HCT116 (cell line): ENCODE results near the gene DDX3X. TPM values are rescaled to one million over a fixed set of nuclear protein-coding genes. Genes with fewer than 3 reads are reported as not detected.

Experiments
- ATAC-seq: fragments of 200-7000 bp; cut with Tn5 transposase; 2 replicates; pipeline ENCODE4 v1.9.1; 2020; ENCODE audit warnings: mild to moderate bottlenecking, moderate library complexity
- BruUV-seq: library from RNA; stranded (reverse); fragments of 400-500 nt; replicated peaks from 2 replicates; lab custom pipeline; 2021; lab: Mats Ljungman, UMichigan
- CTCF ChIA-PET: fragments of 300-600 bp; sonication (Branson Sonifier 250); formaldehyde crosslinking; loops from one replicate; lab custom pipeline; 2021; ENCODE audit warnings: antibody characterized with exemption; lab: Charles Lee
- POLR2A ChIA-PET: fragments of 300-600, 350-600 bp; sonication (Branson Sonifier 250); formaldehyde crosslinking; loops from one replicate; lab custom pipeline; 2021; ENCODE audit warnings: antibody characterized with exemption; lab: Charles Lee
- RAD21 ChIA-PET, 2 experiments: fragments of 300-600 bp; sonication (Branson Sonifier 250); formaldehyde crosslinking; loops; one replicate each; lab custom pipeline; 2023; ENCODE audit warnings: low total read pairs in 2 of 2; ENCODE audit not compliant: uncharacterized antibody in 2 of 2, unreplicated experiment in 2 of 2, low non-redundant PET in 1 of 2; lab: Charles Lee
- DNase-seq: peaks from one replicate; pipeline ENCODE4 v3.0.0-alpha.2; 2010; ENCODE audit warnings: low read depth, low spot score
- H2AFZ ChIP-seq: fragments of 200-600 bp; shearing (Covaris generic), sonication (generic); 2 replicates; pipeline ENCODE4 v1.6.1; 2017; ENCODE audit warnings: low read depth, mixed run types, mixed read lengths, antibody characterized with exemption, low read length; ENCODE audit not compliant: poor library complexity, severe bottlenecking
- H3K27ac ChIP-seq: 2 replicates; pipeline ENCODE4 v1.5.1; 2012; ENCODE audit warnings: low read depth, low read length
- H3K27me3 ChIP-seq: fragments of 200-600 bp; sonication (generic); 2 replicates; pipeline ENCODE4 v1.6.1; 2016; ENCODE audit warnings: mixed run types, low read length, mixed read lengths; ENCODE audit not compliant: insufficient read depth
- H3K36me3 ChIP-seq, 2 experiments: fragments of 200-500 bp in 1 of 2; fragments of 200-600 bp in 1 of 2; sonication (Bioruptor generic) in 1 of 2; sonication (generic) in 1 of 2; 2 replicates each; pipeline versions ENCODE4 v1.5.1 to v1.6.1; 2014 to 2016; ENCODE audit warnings: low read length in 2 of 2, inconsistent platforms in 1 of 2, mixed read lengths in 1 of 2, mixed run types in 1 of 2; ENCODE audit not compliant: insufficient read depth in 2 of 2, control insufficient read depth in 1 of 2
- H3K4me1 ChIP-seq, 2 experiments: fragments of 200-600 bp in 1 of 2; sonication (generic) in 1 of 2; 2 replicates each; pipeline versions ENCODE4 v1.5.1 to v1.6.1; 2012 to 2017; ENCODE audit warnings: low read length in 2 of 2, inconsistent platforms in 1 of 2, mild to moderate bottlenecking in 1 of 2, mixed read lengths in 1 of 2, mixed run types in 1 of 2, moderate library complexity in 1 of 2; ENCODE audit not compliant: insufficient read depth in 2 of 2, control insufficient read depth in 1 of 2
- H3K4me2 ChIP-seq: fragments of 200-600 bp; sonication (generic); 2 replicates; pipeline ENCODE4 v1.6.1; 2017; ENCODE audit warnings: mixed run types, low read length, mixed read lengths
- H3K4me3 ChIP-seq, 2 experiments: fragments of 200-600 bp in 1 of 2; sonication (generic) in 1 of 2; replicated peaks in 1 of 2; 2 replicates each; pipeline ENCODE4 v1.5.1; 2011 to 2016; ENCODE audit warnings: low read length in 2 of 2, control low read depth in 1 of 2, low read depth in 1 of 2, mild to moderate bottlenecking in 1 of 2, mixed read lengths in 1 of 2, mixed run types in 1 of 2
- H3K79me2 ChIP-seq: fragments of 200-600 bp; sonication (generic); 2 replicates; pipeline ENCODE4 v1.6.1; 2017; ENCODE audit warnings: mild to moderate bottlenecking, mixed run types, low read length, moderate library complexity, mixed read lengths; ENCODE audit not compliant: insufficient read depth
- H3K9ac ChIP-seq: fragments of 200-600 bp; sonication (generic); 2 replicates; pipeline ENCODE4 v1.6.1; 2016; ENCODE audit warnings: low read length, mixed read lengths
- H3K9me2 ChIP-seq: fragments of 200-600 bp; sonication (generic), shearing (Covaris generic); 2 replicates; pipeline ENCODE4 v1.6.1; 2017; ENCODE audit warnings: mixed run types, mild to moderate bottlenecking, moderate library complexity; ENCODE audit not compliant: insufficient read depth
- H3K9me3 ChIP-seq, 2 experiments: fragments of 200-500 bp in 1 of 2; fragments of 200-600 bp in 1 of 2; sonication (Bioruptor generic) in 1 of 2; sonication (generic) in 1 of 2; 2 replicates each; pipeline ENCODE4 v1.6.1; 2014 to 2017; ENCODE audit warnings: low read length in 2 of 2, mixed read lengths in 2 of 2, inconsistent platforms in 1 of 2, low read depth in 1 of 2, mild to moderate bottlenecking in 1 of 2, mixed run types in 1 of 2, moderate library complexity in 1 of 2; ENCODE audit not compliant: control insufficient read depth in 1 of 2, insufficient read depth in 1 of 2
- H4K20me1 ChIP-seq: fragments of 200-600 bp; sonication (generic), shearing (Covaris generic); 2 replicates; pipeline ENCODE4 v1.6.1; 2017; ENCODE audit warnings: mixed run types, mild to moderate bottlenecking, moderate library complexity; ENCODE audit not compliant: insufficient read depth
- CBX3 ChIP-seq: IDR thresholded peaks from 2 replicates; pipeline ENCODE4 v1.6.1; 2012; ENCODE audit warnings: low read depth
- CEBPB ChIP-seq: IDR thresholded peaks from 2 replicates; pipeline ENCODE4 v1.6.1; 2012; ENCODE audit warnings: low read depth
- EGR1 ChIP-seq: IDR thresholded peaks from 2 replicates; pipeline ENCODE4 v1.6.1; 2012; ENCODE audit warnings: low read depth
- ELF1 ChIP-seq: IDR thresholded peaks from 2 replicates; pipeline ENCODE4 v1.6.1; 2012; ENCODE audit warnings: low read depth, borderline replicate concordance
- EZH2 ChIP-seq: fragments of 200-600 bp; sonication (generic); IDR thresholded peaks from 2 replicates; pipeline ENCODE4 v1.6.1; 2017; ENCODE audit warnings: antibody characterized with exemption, mixed run types
- EZH2phosphoT487 ChIP-seq: fragments of 200-600 bp; IDR thresholded peaks from 2 replicates; pipeline ENCODE4 v1.6.1; 2018; ENCODE audit warnings: antibody characterized with exemption, borderline replicate concordance
- FOSL1 ChIP-seq: IDR thresholded peaks from 2 replicates; pipeline ENCODE4 v1.6.1; 2012; ENCODE audit warnings: low read depth
- JUND ChIP-seq: IDR thresholded peaks from 2 replicates; pipeline ENCODE4 v1.6.1; 2012
- MAX ChIP-seq: IDR thresholded peaks from 2 replicates; pipeline ENCODE4 v1.6.1; 2012
- POLR2A ChIP-seq: IDR thresholded peaks from 2 replicates; pipeline ENCODE4 v1.7.0; 2011; ENCODE audit warnings: borderline replicate concordance; ENCODE audit not compliant: insufficient read depth, insufficient read length; ENCODE audit errors: extremely low read depth
- RAD21 ChIP-seq: IDR thresholded peaks from 2 replicates; pipeline ENCODE4 v1.6.1; 2012; ENCODE audit warnings: low read depth, mild to moderate bottlenecking
- REST ChIP-seq: IDR thresholded peaks from 2 replicates; pipeline ENCODE4 v1.6.1; 2012; ENCODE audit warnings: low read depth
- SIN3A ChIP-seq: IDR thresholded peaks from 2 replicates; pipeline ENCODE4 v1.6.1; 2012; ENCODE audit warnings: low read depth
- SRF ChIP-seq: IDR thresholded peaks from 2 replicates; pipeline ENCODE4 v1.6.1; 2012; ENCODE audit warnings: low read depth
- ZFX ChIP-seq: fragments of 450-650 bp; IDR thresholded peaks from 2 replicates; pipeline ENCODE4 v1.6.1; 2017
- ZNF274 ChIP-seq: fragments of 200-500 bp; sonication (Bioruptor generic); IDR thresholded peaks from 2 replicates; pipeline ENCODE4 v1.6.1; 2014; ENCODE audit warnings: mild to moderate bottlenecking, low read depth, low read length, inconsistent platforms
- intact Hi-C: fragments of 100-400 bp; cut with micrococcal nuclease; formaldehyde crosslinking; loops from 2 replicates; pipeline ENCODE4 v1.10.0; 2022
- total RNA-seq: library from RNA; stranded (reverse); gene quantifications from one replicate; pipeline ENCODE4 v1.2.1, GENCODE V29; 2021; ENCODE audit not compliant: unreplicated experiment
- TF ChIP-seq, protein P1 (sequence below), 3 experiments: fragments of 200-600 bp in 1 of 3; sonication (generic) in 1 of 3; IDR thresholded peaks in 2 of 3; conservative IDR thresholded peaks in 1 of 3; 2 replicates each; pipeline ENCODE4 v1.5.1; 2012 to 2017; ENCODE audit warnings: low read depth in 2 of 3, low read length in 2 of 3, antibody characterized with exemption in 1 of 3, borderline replicate concordance in 1 of 3, control low read depth in 1 of 3, mild to moderate bottlenecking in 1 of 3, mixed read lengths in 1 of 3, mixed run types in 1 of 3, moderate library complexity in 1 of 3; ENCODE audit not compliant: insufficient read depth in 1 of 3
- TF ChIP-seq, protein P2 (sequence below): IDR thresholded peaks from 2 replicates; pipeline ENCODE4 v1.6.1; 2011; ENCODE audit warnings: mild to moderate bottlenecking, low read length, moderate library complexity; ENCODE audit not compliant: insufficient replicate concordance; ENCODE audit errors: extremely low read depth
- TF ChIP-seq, protein P3 (sequence below): IDR thresholded peaks from 2 replicates; pipeline ENCODE4 v1.6.1; 2012

The DDX3X gene
- total RNA-seq, 1 experiment from 2014 or later: 253 TPM

DNA sequence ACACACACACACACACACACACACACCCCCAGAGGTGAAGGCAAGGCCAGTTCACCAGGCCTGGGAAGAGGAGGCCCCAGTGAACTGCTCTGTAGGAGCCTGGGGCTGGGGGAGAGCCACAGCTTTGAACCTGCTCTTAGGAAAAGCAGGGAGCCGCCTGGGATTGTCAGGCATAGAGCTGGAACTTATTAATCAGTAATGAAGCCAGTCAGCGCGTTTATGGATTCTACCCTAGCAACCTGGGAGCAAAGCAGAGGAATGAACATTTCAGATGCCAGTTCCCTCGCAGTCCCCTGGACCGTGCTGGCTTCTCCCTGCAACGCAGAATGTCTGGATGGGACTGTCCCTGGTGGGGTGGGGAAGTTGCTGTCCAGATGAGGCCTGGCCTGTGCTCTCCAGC, 45.3 kb upstream of the DDX3X start:
- H3K36me3 ChIP-seq: no peaks in the 10 kb centered on the region

More for the DNA sequence above, 45.3 kb upstream of the DDX3X start:
- ChIA-PET CTCF (no interaction called here), RAD21 (no interaction called here), POLR2A (no interaction called here)
- Histone ChIP-seq H3K27me3 (no peaks in the 10 kb centered on the region), H3K4me1 (no peaks in the 10 kb centered on the region), H3K9me3 (no peaks in the 10 kb centered on the region; a peak in 1 of 4 replicates), H4K20me1 (no peaks in the 10 kb centered on the region), H3K4me3 (no peak overlapping the region), H3K4me2 (no peak overlapping the region), H3K79me2 (no peaks in the 10 kb centered on the region), H3K9me2 (no peaks in the 10 kb centered on the region), H3K27ac (no peak overlapping the region), H2AFZ (no peak overlapping the region), H3K9ac (no peak overlapping the region)
- BruUV-seq: no TSS peak
- TF ChIP-seq EZH2 (no peak), POLR2A (no peak), EZH2phosphoT487 (no peak), ELF1 (no peak), REST (no peak), CBX3 (no peak), SIN3A (no peak), ZFX (no peak), ZNF274 (no peak), CEBPB (no peak), RAD21 (no peak), FOSL1 (no peak), JUND (no peak), MAX (no peak), SRF (no peak), EGR1 (no peak)
- TF ChIP-seq, protein P1, sequence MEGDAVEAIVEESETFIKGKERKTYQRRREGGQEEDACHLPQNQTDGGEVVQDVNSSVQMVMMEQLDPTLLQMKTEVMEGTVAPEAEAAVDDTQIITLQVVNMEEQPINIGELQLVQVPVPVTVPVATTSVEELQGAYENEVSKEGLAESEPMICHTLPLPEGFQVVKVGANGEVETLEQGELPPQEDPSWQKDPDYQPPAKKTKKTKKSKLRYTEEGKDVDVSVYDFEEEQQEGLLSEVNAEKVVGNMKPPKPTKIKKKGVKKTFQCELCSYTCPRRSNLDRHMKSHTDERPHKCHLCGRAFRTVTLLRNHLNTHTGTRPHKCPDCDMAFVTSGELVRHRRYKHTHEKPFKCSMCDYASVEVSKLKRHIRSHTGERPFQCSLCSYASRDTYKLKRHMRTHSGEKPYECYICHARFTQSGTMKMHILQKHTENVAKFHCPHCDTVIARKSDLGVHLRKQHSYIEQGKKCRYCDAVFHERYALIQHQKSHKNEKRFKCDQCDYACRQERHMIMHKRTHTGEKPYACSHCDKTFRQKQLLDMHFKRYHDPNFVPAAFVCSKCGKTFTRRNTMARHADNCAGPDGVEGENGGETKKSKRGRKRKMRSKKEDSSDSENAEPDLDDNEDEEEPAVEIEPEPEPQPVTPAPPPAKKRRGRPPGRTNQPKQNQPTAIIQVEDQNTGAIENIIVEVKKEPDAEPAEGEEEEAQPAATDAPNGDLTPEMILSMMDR (IDR thresholded peaks at IDR 0.05 in 2 of 3, conservative IDR thresholded peaks at IDR 0.05 in 1 of 3; ENCODE audit: borderline replicate concordance in 1 of 3, insufficient read depth in 1 of 3, low read depth in 2 of 3, low read length in 2 of 3): no peak
- TF ChIP-seq, protein P2, sequence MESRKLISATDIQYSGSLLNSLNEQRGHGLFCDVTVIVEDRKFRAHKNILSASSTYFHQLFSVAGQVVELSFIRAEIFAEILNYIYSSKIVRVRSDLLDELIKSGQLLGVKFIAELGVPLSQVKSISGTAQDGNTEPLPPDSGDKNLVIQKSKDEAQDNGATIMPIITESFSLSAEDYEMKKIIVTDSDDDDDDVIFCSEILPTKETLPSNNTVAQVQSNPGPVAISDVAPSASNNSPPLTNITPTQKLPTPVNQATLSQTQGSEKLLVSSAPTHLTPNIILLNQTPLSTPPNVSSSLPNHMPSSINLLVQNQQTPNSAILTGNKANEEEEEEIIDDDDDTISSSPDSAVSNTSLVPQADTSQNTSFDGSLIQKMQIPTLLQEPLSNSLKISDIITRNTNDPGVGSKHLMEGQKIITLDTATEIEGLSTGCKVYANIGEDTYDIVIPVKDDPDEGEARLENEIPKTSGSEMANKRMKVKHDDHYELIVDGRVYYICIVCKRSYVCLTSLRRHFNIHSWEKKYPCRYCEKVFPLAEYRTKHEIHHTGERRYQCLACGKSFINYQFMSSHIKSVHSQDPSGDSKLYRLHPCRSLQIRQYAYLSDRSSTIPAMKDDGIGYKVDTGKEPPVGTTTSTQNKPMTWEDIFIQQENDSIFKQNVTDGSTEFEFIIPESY: no peak
- TF ChIP-seq, protein P3, sequence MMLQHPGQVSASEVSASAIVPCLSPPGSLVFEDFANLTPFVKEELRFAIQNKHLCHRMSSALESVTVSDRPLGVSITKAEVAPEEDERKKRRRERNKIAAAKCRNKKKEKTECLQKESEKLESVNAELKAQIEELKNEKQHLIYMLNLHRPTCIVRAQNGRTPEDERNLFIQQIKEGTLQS: no peak
- DNase-seq (no peak), ATAC-seq (no peak)
- intact Hi-C loops: no loop called here
